Breast epithelium (tissue), 4 donors: Measurements from ENCODE around the gene JCHAIN. TPM values are rescaled to one million over a fixed set of nuclear protein-coding genes. Genes with fewer than 3 reads are reported as not detected.

ENCODE experiments used
- DNase-seq, 2 donors: peaks; one replicate each; pipeline ENCODE4 v3.0.0-alpha.2; 2019; ENCODE audit warnings: low spot score in 2 of 2
- H3K27ac ChIP-seq, 2 donors: fragments of 200-600 bp; sonication (generic) in 1 of 2; one replicate each; pipeline ENCODE4 v1.5.1; 2016 to 2019; ENCODE audit warnings: mild to moderate bottlenecking in 1 of 2
- H3K27me3 ChIP-seq, 2 donors: fragments of 200-600 bp; sonication (generic) in 1 of 2; one replicate each; pipeline versions ENCODE4 v1.5.1 to v1.6.0; 2017 to 2019; ENCODE audit warnings: control low read depth in 1 of 2, mild to moderate bottlenecking in 1 of 2
- H3K36me3 ChIP-seq: fragments of 200-600 bp; one replicate; pipeline ENCODE4 v1.5.1; 2019
- H3K4me1 ChIP-seq, 2 donors: fragments of 200-600 bp; sonication (generic); one replicate each; pipeline ENCODE4 v1.5.1; 2016 to 2019; ENCODE audit warnings: control low read depth in 1 of 2
- H3K4me3 ChIP-seq, 3 donors: fragments of 200-600 bp; sonication (generic); 1 replicate in 2 of 3; 2 replicates in 1 of 3; pipeline ENCODE4 v1.5.1; 2016 to 2019; ENCODE audit warnings: mild to moderate bottlenecking in 3 of 3, moderate library complexity in 2 of 3
- H3K9me3 ChIP-seq, 2 donors: fragments of 200-600 bp; sonication (generic) in 1 of 2; one replicate each; pipeline ENCODE4 v1.5.1; 2016 to 2019; ENCODE audit warnings: control low read depth in 1 of 2
- POLR2A ChIP-seq: fragments of 450-650 bp; IDR thresholded peaks from one replicate; pipeline ENCODE4 v1.6.1; 2016; ENCODE audit warnings: antibody characterized with exemption, mild to moderate bottlenecking, moderate library complexity
- POLR2AphosphoS5 ChIP-seq, 3 donors: sonication (generic); formaldehyde crosslinking; IDR thresholded peaks; one replicate each; pipeline ENCODE4 v1.6.1; 2017; ENCODE audit warnings: antibody characterized with exemption in 3 of 3
- intact Hi-C: fragments of 100-400 bp; cut with DNase I; formaldehyde crosslinking; loops from one replicate; pipeline ENCODE4 v1.15.1; 2023; ENCODE audit warnings: low total_unique reads
- total RNA-seq, 3 donors: library from RNA; depleted of rRNA; stranded (reverse); fragments of >200 nt; gene quantifications; one replicate each; pipeline ENCODE4 v1.1.0, GENCODE V29; 2016
- TF ChIP-seq, protein P1 (sequence below), 3 donors: fragments of 450-650 bp; IDR thresholded peaks; one replicate each; pipeline ENCODE4 v1.5.1; 2016 to 2017; ENCODE audit warnings: antibody characterized with exemption in 3 of 3, mild to moderate bottlenecking in 3 of 3, moderate library complexity in 3 of 3

The JCHAIN gene
- 100 to 1,000 TPM in 2 of 3 donors, 10 to 100 TPM in 1; 10.1 to 700 (median 337) TPM for total RNA-seq

DNA sequence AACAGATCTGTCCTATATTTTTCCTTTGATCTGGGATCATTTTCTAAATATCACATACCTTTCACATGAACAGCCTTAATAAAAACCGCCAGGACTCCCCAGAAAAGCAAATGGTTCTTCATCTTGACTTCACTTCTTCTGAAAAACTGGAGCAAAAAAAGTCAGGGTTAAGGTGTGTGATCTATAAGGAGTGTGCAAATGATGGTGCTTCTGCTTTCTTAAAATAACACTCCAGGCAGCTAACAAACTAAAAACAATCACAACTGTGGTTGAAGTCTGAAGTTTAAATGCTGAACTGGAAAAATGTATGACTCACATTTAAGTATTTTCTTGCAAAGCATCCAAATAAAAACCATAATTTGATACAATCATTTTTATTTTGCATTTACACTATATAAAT is at the start of gene JCHAIN:
TSS of gene JCHAIN (minus strand) at position 140 of the 400 bp plus-strand sequence. CDS start at position 122, 18 bp downstream.
- TF ChIP-seq POLR2AphosphoS5 (IDR thresholded peaks at IDR 0.05) (no peak), POLR2A (no peak)
- TF ChIP-seq, protein P1, sequence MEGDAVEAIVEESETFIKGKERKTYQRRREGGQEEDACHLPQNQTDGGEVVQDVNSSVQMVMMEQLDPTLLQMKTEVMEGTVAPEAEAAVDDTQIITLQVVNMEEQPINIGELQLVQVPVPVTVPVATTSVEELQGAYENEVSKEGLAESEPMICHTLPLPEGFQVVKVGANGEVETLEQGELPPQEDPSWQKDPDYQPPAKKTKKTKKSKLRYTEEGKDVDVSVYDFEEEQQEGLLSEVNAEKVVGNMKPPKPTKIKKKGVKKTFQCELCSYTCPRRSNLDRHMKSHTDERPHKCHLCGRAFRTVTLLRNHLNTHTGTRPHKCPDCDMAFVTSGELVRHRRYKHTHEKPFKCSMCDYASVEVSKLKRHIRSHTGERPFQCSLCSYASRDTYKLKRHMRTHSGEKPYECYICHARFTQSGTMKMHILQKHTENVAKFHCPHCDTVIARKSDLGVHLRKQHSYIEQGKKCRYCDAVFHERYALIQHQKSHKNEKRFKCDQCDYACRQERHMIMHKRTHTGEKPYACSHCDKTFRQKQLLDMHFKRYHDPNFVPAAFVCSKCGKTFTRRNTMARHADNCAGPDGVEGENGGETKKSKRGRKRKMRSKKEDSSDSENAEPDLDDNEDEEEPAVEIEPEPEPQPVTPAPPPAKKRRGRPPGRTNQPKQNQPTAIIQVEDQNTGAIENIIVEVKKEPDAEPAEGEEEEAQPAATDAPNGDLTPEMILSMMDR (IDR thresholded peaks at IDR 0.05), result no peak
- DNase-seq, result no peak
- H3K27ac ChIP-seq, result no peak within 1 kb of the TSS
- H3K36me3 ChIP-seq, result no peaks in the 10 kb centered on the region
- H3K4me1 ChIP-seq, result no peaks in the 10 kb centered on the region
- intact Hi-C loops, result no loop called here
- no peaks in the 10 kb centered on the region for H3K9me3 ChIP-seq
- H3K4me3 ChIP-seq, result no peak within 1 kb of the TSS
- no peaks in the 10 kb centered on the region for H3K27me3 ChIP-seq

DNA sequence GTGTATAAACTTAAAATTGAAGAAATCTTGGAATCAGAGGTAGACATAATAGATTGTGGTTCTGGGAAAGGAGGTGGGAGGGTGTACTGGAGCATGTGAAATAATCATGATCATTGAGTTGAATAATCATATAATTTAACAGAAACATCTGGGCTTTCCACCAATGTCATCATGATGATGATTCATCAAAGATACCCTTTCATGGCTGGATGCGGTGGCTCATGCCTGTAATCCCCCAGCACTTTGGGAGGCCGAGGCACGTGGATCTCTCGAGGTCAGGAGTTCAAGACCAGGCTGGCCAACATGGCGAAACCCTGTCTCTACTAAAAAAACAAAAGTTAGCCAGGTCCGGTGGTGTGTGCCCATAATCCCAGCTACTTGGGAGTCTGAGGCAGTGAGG is 48.8 kb upstream of the JCHAIN start:
- H3K27ac ChIP-seq, result no peak overlapping the region
- no peaks in the 10 kb centered on the region for H3K4me1 ChIP-seq

GRCh38 chr4:70714079-70714887 is 48.0 kb upstream of the JCHAIN start:
- intact Hi-C loops, result no loop called here
- Histone ChIP-seq H3K27me3 (no peaks in the 10 kb centered on the region), H3K4me1 (no peaks in the 10 kb centered on the region), H3K36me3 (no peaks in the 10 kb centered on the region), H3K4me3 (no peak overlapping the region), H3K27ac (no peak overlapping the region), H3K9me3 (no peaks in the 10 kb centered on the region)
- TF ChIP-seq, protein P1 (IDR thresholded peaks at IDR 0.05), result no peak
- no peak for DNase-seq

More for the DNA sequence above, 48.8 kb upstream of the JCHAIN start:
- H3K9me3 ChIP-seq, result no peaks in the 10 kb centered on the region
- no peak for DNase-seq
- intact Hi-C loops, result no loop called here
- H3K27me3 ChIP-seq, result no peaks in the 10 kb centered on the region
- TF ChIP-seq POLR2AphosphoS5 (IDR thresholded peaks at IDR 0.05) (no peak), POLR2A (no peak)
- TF ChIP-seq, protein P1 (IDR thresholded peaks at IDR 0.05), result no peak
- no peaks in the 10 kb centered on the region for H3K36me3 ChIP-seq
- H3K4me3 ChIP-seq, result no peak overlapping the region

DNA sequence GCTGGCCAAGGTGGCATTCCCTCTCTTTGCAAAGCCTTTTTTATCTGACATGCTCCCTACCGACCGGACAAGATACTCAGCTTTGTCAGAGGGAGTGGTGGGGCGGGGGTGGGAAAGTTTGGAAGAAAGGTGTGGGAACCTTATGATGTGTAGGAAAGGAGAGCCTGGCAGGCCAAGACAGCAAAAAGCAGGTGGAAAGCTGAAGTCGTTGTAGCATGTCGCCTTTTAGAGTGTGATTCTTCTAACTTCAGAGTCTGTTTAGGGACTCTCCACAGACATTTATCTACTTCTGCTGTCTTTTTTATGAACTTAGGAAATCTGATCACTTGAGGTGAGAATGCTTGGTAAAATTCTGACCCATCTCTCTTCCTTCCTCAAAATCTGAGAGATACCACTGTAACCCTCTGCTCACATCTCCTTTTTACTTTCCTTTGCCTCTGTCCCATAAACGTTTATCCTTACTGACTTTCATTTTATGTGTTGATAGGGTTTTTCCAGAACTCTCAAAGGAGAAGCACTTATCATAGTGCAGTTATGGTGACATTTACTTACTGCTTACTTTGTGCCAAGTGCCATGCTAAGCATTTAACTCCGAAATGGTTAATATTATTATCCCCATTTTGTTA is 47.3 kb upstream of the JCHAIN start:
- Histone ChIP-seq H3K9me3 (no peaks in the 10 kb centered on the region), H3K4me1 (no peaks in the 10 kb centered on the region), H3K27me3 (no peaks in the 10 kb centered on the region), H3K36me3 (no peaks in the 10 kb centered on the region), H3K4me3 (no peak overlapping the region), H3K27ac (no peak overlapping the region)
- TF ChIP-seq POLR2AphosphoS5 (IDR thresholded peaks at IDR 0.05), result no peak
- no peak for DNase-seq
- intact Hi-C loops, result no loop called here

GRCh38 chr4:70712604-70713452 is 46.5 kb upstream of the JCHAIN start:
- Histone ChIP-seq H3K36me3 (no peaks in the 10 kb centered on the region), H3K9me3 (no peaks in the 10 kb centered on the region), H3K4me3 (no peak overlapping the region), H3K4me1 (no peaks in the 10 kb centered on the region), H3K27me3 (no peaks in the 10 kb centered on the region), H3K27ac (no peak overlapping the region)
- intact Hi-C loops, result no loop called here
- DNase-seq, result no peak
- TF ChIP-seq, protein P1 (IDR thresholded peaks at IDR 0.05), result no peak
- no peak for TF ChIP-seq POLR2A
- no peak for TF ChIP-seq POLR2AphosphoS5 (IDR thresholded peaks at IDR 0.05)
